ENCODE data around the gene INTS3. TPM values are rescaled to one million over a fixed set of nuclear protein-coding genes. Genes with fewer than 3 reads are reported as not detected.

Gene INTS3
- total and polyA plus RNA-seq, 2 of the 8 experiments (the other 6 are each of a cell fraction or from before 2014, with no cell fraction given), result 66.8 to 93.2 TPM

DNA sequence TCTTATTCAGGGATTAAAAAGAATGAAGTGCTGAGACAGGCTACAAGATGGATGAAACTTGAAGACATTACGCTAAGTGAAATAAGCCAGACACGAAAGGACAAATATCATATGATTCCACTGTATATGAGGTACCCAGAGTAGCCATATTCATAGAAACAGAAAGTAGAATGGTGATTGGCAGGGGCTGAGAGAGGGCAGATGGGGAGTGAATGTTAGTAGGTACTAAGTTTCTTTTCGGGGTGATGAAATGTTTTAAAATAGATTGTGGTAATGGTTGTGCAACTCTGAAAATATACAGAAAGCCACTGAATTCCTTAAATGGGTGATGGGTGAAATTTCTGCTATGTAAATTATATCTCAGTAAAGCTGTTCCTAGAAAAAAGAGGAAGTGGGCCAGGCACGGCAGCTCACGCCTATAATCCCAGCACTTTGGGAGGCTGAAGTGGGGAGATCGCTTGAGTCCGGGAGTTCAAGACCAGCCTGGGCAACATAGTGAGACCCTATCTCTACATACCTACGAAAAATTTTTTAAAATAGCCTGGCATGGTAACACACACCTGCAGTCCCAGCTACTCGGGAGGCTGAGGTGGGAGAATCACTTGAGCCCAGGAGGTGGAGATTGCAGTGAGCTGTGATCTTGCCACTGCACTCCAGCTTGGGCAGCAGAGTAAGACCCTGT is 63.3 kb downstream of the INTS3 start:
- no peak overlapping the region for H2BK5ac ChIP-seq (ENCODE audit: low read depth, low read length)
- H3K23me2 ChIP-seq (ENCODE audit: low read depth, low read length), result no peaks in the 10 kb centered on the region; the same call in 1 of the 2 replicates
- H2BK12ac ChIP-seq (ENCODE audit: low read depth, low read length), result no peak overlapping the region
- H3K4me3 ChIP-seq (ENCODE audit: extremely low read depth in 1 of 4, insufficient read depth in 2 of 4, low read depth in 3 of 4, low read length in 4 of 4), result no peak overlapping the region
- no peak overlapping the region for H2BK20ac ChIP-seq (ENCODE audit: low read length)
- no peak overlapping the region for H3K14ac ChIP-seq (ENCODE audit: insufficient read length)
- WGBS, 2 experiments (ENCODE audit: extremely low coverage in 1 of 2, insufficient coverage in 1 of 2, insufficient read length in 1 of 2, insufficient replicate concordance in 2 of 2, low coverage in 1 of 2, low lambda C conversion rate in 2 of 2, missing lambda C conversion rate in 1 of 2), result 92% methylated on average over 9 of the region's 9 CpGs; no CpG with 5 or more reads in 1 of the 2 experiments
- H3K4ac ChIP-seq (replicated peaks; ENCODE audit: insufficient read length, low read depth, low read length), result no peak overlapping the region
- no peak overlapping the region for H2BK15ac ChIP-seq (ENCODE audit: low read length)
- no peak overlapping the region for H2AFZ ChIP-seq (ENCODE audit: low read length)
- H4K20me1 ChIP-seq (replicated peaks in 1 of 2; ENCODE audit: control insufficient read depth in 1 of 2, insufficient read depth in 2 of 2, low read length in 2 of 2), result no peaks in the 10 kb centered on the region
- POLR2A ChIA-PET (ENCODE audit: partially characterized antibody), result interaction anchor here (1.1 to 15.1 kb wide), 7 partner anchors 9 to 202 kb away, joined by 3 to 153 read pairs (median 4); partner anchors contain the start of genes CRTC2, RPS27 and SLC27A3
- H3K23ac ChIP-seq (ENCODE audit: insufficient read length), result no peak overlapping the region
- no peak overlapping the region for H2AK5ac ChIP-seq (ENCODE audit: low read depth, low read length)
- no peak overlapping the region for H4K5ac ChIP-seq (ENCODE audit: insufficient read length, low read depth, low read length)
- no peaks in the 10 kb centered on the region; a peak in 1 of 7 replicates for H3K27me3 ChIP-seq (replicated peaks in 1 of 4; ENCODE audit: control insufficient read depth in 3 of 4, extremely low read depth in 1 of 4, insufficient read depth in 3 of 4, low read length in 3 of 4)
- no peaks in the 10 kb centered on the region for H3K79me1 ChIP-seq (ENCODE audit: low read depth, low read length)
- H3K27ac ChIP-seq (ENCODE audit: low read depth, low read length), result no peak overlapping the region
- H4K91ac ChIP-seq (replicated peaks; ENCODE audit: insufficient read length, low read length), result no peak overlapping the region
- no peaks in the 10 kb centered on the region for H3K36me3 ChIP-seq (ENCODE audit: control insufficient read depth in 2 of 4, insufficient read depth in 4 of 4, low read length in 3 of 4)
- FAIRE-seq (no peak), DNase-seq (ENCODE audit: low read depth in 1 of 2, low spot score in 2 of 2) (no peak)
- no peaks in the 10 kb centered on the region for H3K9me3 ChIP-seq (ENCODE audit: insufficient read depth in 2 of 2, low read depth in 1 of 2, low read length in 1 of 2)
- peaks cover 6 to 29% (median 22%) of the 10 kb centered on the region in 4 experiments for H3K4me1 ChIP-seq (replicated peaks in 1 of 4; ENCODE audit: control insufficient read depth in 3 of 4, insufficient read depth in 4 of 4, low read length in 3 of 4)
- H3K4me2 ChIP-seq (ENCODE audit: insufficient read depth in 1 of 2, low read depth in 2 of 2, low read length in 2 of 2), result no peak overlapping the region
- CTCF ChIA-PET (ENCODE audit: partially characterized antibody), result interaction anchor here (1.3 to 2.1 kb wide), 3 partner anchors 9 to 119 kb away, joined by 3 to 11 read pairs (median 3); no protein-coding TSS in a partner anchor
- no peak overlapping the region for H3K18ac ChIP-seq (ENCODE audit: extremely low read depth, low read length)
- H3K56ac ChIP-seq (replicated peaks; ENCODE audit: insufficient read length, low read depth, low read length), result no peak overlapping the region
- no peak overlapping the region for H4K8ac ChIP-seq (ENCODE audit: extremely low read depth, insufficient read depth, low read length)
- no peaks in the 10 kb centered on the region for H3K79me2 ChIP-seq (ENCODE audit: control insufficient read depth in 1 of 2, insufficient read depth in 2 of 2, low read length in 2 of 2)
- no peak overlapping the region for H3K9ac ChIP-seq (replicated peaks in 1 of 4; ENCODE audit: extremely low read depth in 1 of 4, low read depth in 3 of 4, low read length in 3 of 4)
- no peak overlapping the region for H2BK120ac ChIP-seq (replicated peaks; ENCODE audit: low read depth, low read length)
- TF ChIP-seq KDM4A (IDR thresholded peaks at IDR 0.05; ENCODE audit: low read depth, low read length, severe bottlenecking) (no peak), CREB1 (IDR thresholded peaks at IDR 0.05) (no peak), RXRA (IDR thresholded peaks at IDR 0.05; ENCODE audit: insufficient read depth, low read depth, low read length) (no peak), JUN (IDR thresholded peaks at IDR 0.05; ENCODE audit: low read depth, low read length) (no peak), SIRT6 (IDR thresholded peaks at IDR 0.05; ENCODE audit: low read length) (no peak), NRF1 (IDR thresholded peaks at IDR 0.05; ENCODE audit: low read depth, low read length) (no peak), NANOG (IDR thresholded peaks at IDR 0.05; ENCODE audit: insufficient read depth, low read depth, low read length, poor library complexity, severe bottlenecking) (no peak), KDM5A (IDR thresholded peaks at IDR 0.05; ENCODE audit: low read length) (no peak), CTBP2 (IDR thresholded peaks at IDR 0.05; ENCODE audit: borderline replicate concordance, insufficient read depth, insufficient read length, low read length) (no peak), EP300 (IDR thresholded peaks at IDR 0.05; ENCODE audit: borderline replicate concordance in 1 of 2, low read depth in 2 of 2, low read length in 2 of 2) (no peak), TAF7 (optimal IDR thresholded peaks at IDR 0.05; ENCODE audit: borderline replicate concordance, low read depth, low read length) (no peak)

Measured in H1 (cell line).